HG03039 (cell line): ENCODE measurements around the gene TFEB.

Experiments used
- ATAC-seq: cut with Tn5 transposase; IDR thresholded peaks from one replicate; pipeline ENCODE4 v1.9.1; 2021; ENCODE audit warnings: mild to moderate bottlenecking, moderate library complexity; ENCODE audit not compliant: unreplicated experiment

The TFEB gene

GRCh38 chr6:41724586-41725501, 10.6 kb downstream of the TFEB start:
- ATAC-seq: no peak

GRCh38 chr6:41724228-41724580, 11.2 kb downstream of the TFEB start:
- no peak for ATAC-seq

- ATAC-seq: peak; percentile 47
Observed at GRCh38 chr6:41723530-41724227, 11.7 kb downstream of the TFEB start.

- ATAC-seq: no peak
Observed at GRCh38 chr6:41722969-41723529, 12.4 kb downstream of the TFEB start.

- ATAC-seq: no peak
Observed at GRCh38 chr6:41721414-41721813, 14.0 kb downstream of the TFEB start.

GRCh38 chr6:41720783-41721182, 14.6 kb downstream of the TFEB start:
- no peak for ATAC-seq

- no peak for ATAC-seq
Observed at GRCh38 chr6:41720262-41720620, 15.2 kb downstream of the TFEB start.

GRCh38 chr6:41719436-41720261, 15.8 kb downstream of the TFEB start:
- ATAC-seq: no peak

GRCh38 chr6:41718828-41719227, 16.6 kb downstream of the TFEB start:
- ATAC-seq: no peak

- ATAC-seq: no peak
Observed at GRCh38 chr6:41717392-41717736, 18.0 kb downstream of the TFEB start.

- no peak for ATAC-seq
Observed at GRCh38 chr6:41716516-41717391, 18.7 kb downstream of the TFEB start.

GRCh38 chr6:41715795-41716515, 19.5 kb downstream of the TFEB start:
- ATAC-seq: no peak

GRCh38 chr6:41714556-41715273, 20.7 kb downstream of the TFEB start:
- no peak for ATAC-seq

- ATAC-seq: peak; percentile 40
Observed at GRCh38 chr6:41713650-41714291, 21.6 kb downstream of the TFEB start.

GRCh38 chr6:41713159-41713649, 22.2 kb downstream of the TFEB start:
- peak; percentile 5 for ATAC-seq

GRCh38 chr6:41712651-41713103, 22.7 kb downstream of the TFEB start:
- ATAC-seq: no peak

- ATAC-seq: no peak
Observed at GRCh38 chr6:41711323-41712038, 23.9 kb downstream of the TFEB start.

- no peak for ATAC-seq
Observed at GRCh38 chr6:41709375-41709774, 26.0 kb downstream of the TFEB start.
